PC-9 (cell line): ENCODE results near the gene ZFP3. TPM values are rescaled to one million over a fixed set of nuclear protein-coding genes. Genes with fewer than 3 reads are reported as not detected.
"Not testable (repeated sequence)": the region's sequence is repeated elsewhere in the genome, so short reads cannot be mapped to it uniquely, and the experiment has no call there.

ENCODE experiments used
- BruUV-seq: library from RNA; stranded (reverse); fragments of 400-500 nt; replicated peaks from 2 replicates; lab custom pipeline; 2021; lab: Mats Ljungman, UMichigan
- CTCF ChIA-PET: fragments of 300-600 bp; sonication (Branson Sonifier 250); formaldehyde crosslinking; loops from one replicate; lab custom pipeline; 2022; ENCODE audit warnings: antibody characterized with exemption; lab: Charles Lee
- POLR2A ChIA-PET: fragments of 300-600 bp; sonication (Branson Sonifier 250); formaldehyde crosslinking; loops from one replicate; lab custom pipeline; 2022; ENCODE audit warnings: antibody characterized with exemption; ENCODE audit not compliant: unreplicated experiment; lab: Charles Lee
- DNase-seq, 2 experiments: peaks; one replicate each; pipeline versions ENCODE4 v3.0.0 to v3.0.0-alpha.2; 2015 to 2022; ENCODE audit warnings: mixed read lengths in 1 of 2
- H2AFZ ChIP-seq: fragments of 200-600 bp; sonication (generic); 2 replicates; pipeline ENCODE4 v1.8.1; 2017; ENCODE audit warnings: antibody characterized with exemption
- H3F3A ChIP-seq: fragments of 200-600 bp; sonication (generic); 2 replicates; pipeline ENCODE4 v1.8.1; 2017; ENCODE audit warnings: antibody characterized with exemption, mild to moderate bottlenecking, low read depth; ENCODE audit not compliant: insufficient read depth
- H3K27ac ChIP-seq: fragments of 200-600 bp; sonication (generic); 2 replicates; pipeline ENCODE4 v1.6.1; 2016; ENCODE audit warnings: mixed run types
- H3K27me3 ChIP-seq: fragments of 200-600 bp; sonication (generic); 2 replicates; pipeline ENCODE4 v1.6.1; 2016; ENCODE audit warnings: low read depth, mixed run types; ENCODE audit not compliant: insufficient read depth
- H3K36me3 ChIP-seq: fragments of 200-600 bp; sonication (generic); 2 replicates; pipeline ENCODE4 v1.6.1; 2016; ENCODE audit warnings: low read depth, mixed run types
- H3K4me1 ChIP-seq: fragments of 200-600 bp; sonication (generic); replicated peaks from 2 replicates; pipeline ENCODE4 v1.6.1; 2016; ENCODE audit warnings: mixed run types; ENCODE audit not compliant: insufficient read depth
- H3K4me2 ChIP-seq: fragments of 200-600 bp; sonication (generic); 2 replicates; pipeline ENCODE4 v1.6.1; 2017; ENCODE audit warnings: mixed run types
- H3K4me3 ChIP-seq: fragments of 200-600 bp; sonication (generic); 2 replicates; pipeline ENCODE4 v1.6.1; 2016; ENCODE audit warnings: mixed run types
- H3K79me2 ChIP-seq: fragments of 200-600 bp; sonication (generic); 2 replicates; pipeline ENCODE4 v1.6.1; 2017; ENCODE audit warnings: low read depth, mixed run types
- H3K9me2 ChIP-seq: fragments of 200-600 bp; sonication (generic); 2 replicates; pipeline ENCODE4 v1.8.1; 2017; ENCODE audit warnings: mild to moderate bottlenecking; ENCODE audit not compliant: insufficient read depth
- H3K9me3 ChIP-seq: fragments of 200-600 bp; sonication (generic); 2 replicates; pipeline ENCODE4 v1.8.1; 2016; ENCODE audit warnings: low read depth; ENCODE audit not compliant: insufficient read depth
- H4K20me1 ChIP-seq: fragments of 200-600 bp; sonication (generic); 2 replicates; pipeline ENCODE4 v1.8.1; 2017; ENCODE audit not compliant: insufficient read depth
- CTCF ChIP-seq: fragments of 200-600 bp; sonication (generic); conservative IDR thresholded peaks from 2 replicates; pipeline ENCODE4 v1.6.1; 2017; ENCODE audit warnings: mixed run types, antibody characterized with exemption, mild to moderate bottlenecking, moderate library complexity
- EZH2 ChIP-seq: fragments of 200-600 bp; sonication (generic); IDR thresholded peaks from 2 replicates; pipeline ENCODE4 v1.8.0; 2017; ENCODE audit warnings: antibody characterized with exemption, low read depth
- intact Hi-C: fragments of 100-400 bp; cut with micrococcal nuclease; formaldehyde crosslinking; loops from one replicate; pipeline ENCODE4 v1.10.0; 2022; ENCODE audit not compliant: unreplicated experiment
- total RNA-seq: library from RNA; stranded (reverse); gene quantifications from 2 replicates; pipeline ENCODE4 v1.2.3, GENCODE V29; 2021

ZFP3 gene
- total RNA-seq, 1 experiment from 2014 or later = 4.5 TPM

GRCh38 chr17:5127910-5128309 is 49.6 kb downstream of the ZFP3 start:
- Histone ChIP-seq H3K9me3 (no peaks in the 10 kb centered on the region), H3K27me3 (peaks cover 88% of the 10 kb centered on the region), H3K4me3 (no peak overlapping the region), H4K20me1 (no peaks in the 10 kb centered on the region), H3K9me2 (no peaks in the 10 kb centered on the region), H3K4me1 (no peaks in the 10 kb centered on the region), H3K27ac (no peak overlapping the region), H3K4me2 (no peak overlapping the region), H3K36me3 (no peaks in the 10 kb centered on the region), H3F3A (no peaks in the 10 kb centered on the region), H2AFZ (no peak overlapping the region), H3K79me2 (no peaks in the 10 kb centered on the region)
- TF ChIP-seq CTCF (no peak), EZH2 (no peak)
- POLR2A ChIA-PET = no interaction called here
- CTCF ChIA-PET = no interaction called here
- BruUV-seq = no TSS peak
- no peak for DNase-seq
- intact Hi-C loops = no loop called here

GRCh38 chr17:5128387-5128786 is 50.1 kb downstream of the ZFP3 start:
- peaks cover 92% of the 10 kb centered on the region for H3K27me3 ChIP-seq
- intact Hi-C loops, H4K20me1 ChIP-seq, CTCF ChIA-PET, H3K4me2 ChIP-seq, H3F3A ChIP-seq, H3K36me3 ChIP-seq, BruUV-seq, POLR2A ChIA-PET, H3K9me3 ChIP-seq, H3K4me1 ChIP-seq, H3K79me2 ChIP-seq, DNase-seq, H2AFZ ChIP-seq, H3K9me2 ChIP-seq, H3K4me3 ChIP-seq, H3K27ac ChIP-seq: not testable (repeated sequence)

- Histone ChIP-seq H3K27ac (no peak overlapping the region), H2AFZ (no peak overlapping the region), H3K36me3 (no peaks in the 10 kb centered on the region), H3F3A (no peaks in the 10 kb centered on the region), H3K4me3 (no peak overlapping the region), H4K20me1 (no peaks in the 10 kb centered on the region), H3K4me1 (no peaks in the 10 kb centered on the region), H3K27me3 (peaks cover 95% of the 10 kb centered on the region), H3K79me2 (no peaks in the 10 kb centered on the region), H3K4me2 (no peak overlapping the region), H3K9me2 (no peaks in the 10 kb centered on the region), H3K9me3 (no peaks in the 10 kb centered on the region)
- DNase-seq = no peak
- intact Hi-C loops = no loop called here
- no peak for TF ChIP-seq CTCF
- no peak for TF ChIP-seq EZH2
- POLR2A ChIA-PET = no interaction called here
- CTCF ChIA-PET = no interaction called here
- no TSS peak for BruUV-seq
These were observed 50.8 kb downstream of the ZFP3 start for GRCh38 chr17:5128905-5129535.

- not testable (repeated sequence) for BruUV-seq
These were observed 51.5 kb downstream of the ZFP3 start for GRCh38 chr17:5129770-5130169.

GRCh38 chr17:5130261-5130660 is 52.0 kb downstream of the ZFP3 start:
- H3K4me1 ChIP-seq, H3F3A ChIP-seq, H3K27ac ChIP-seq, H3K79me2 ChIP-seq, CTCF ChIA-PET, intact Hi-C loops, BruUV-seq, H3K36me3 ChIP-seq, POLR2A ChIA-PET, DNase-seq, H2AFZ ChIP-seq, H3K9me2 ChIP-seq, H3K4me2 ChIP-seq, H3K4me3 ChIP-seq, H3K9me3 ChIP-seq, H4K20me1 ChIP-seq: not testable (repeated sequence)
- H3K27me3 ChIP-seq = peaks cover 95% of the 10 kb centered on the region

More at GRCh38 chr17:5129770-5130169, 51.5 kb downstream of the ZFP3 start:
- H3K4me3 ChIP-seq, H3K9me3 ChIP-seq, H3K4me2 ChIP-seq, H3K27ac ChIP-seq, CTCF ChIA-PET, H2AFZ ChIP-seq, DNase-seq, POLR2A ChIA-PET, intact Hi-C loops, H3F3A ChIP-seq, H3K79me2 ChIP-seq, H4K20me1 ChIP-seq, H3K36me3 ChIP-seq, H3K9me2 ChIP-seq, H3K4me1 ChIP-seq: not testable (repeated sequence)
- H3K27me3 ChIP-seq = peaks cover 95% of the 10 kb centered on the region

GRCh38 chr17:5130687-5131086 is 52.4 kb downstream of the ZFP3 start:
- H3F3A ChIP-seq, H3K27ac ChIP-seq, H3K79me2 ChIP-seq, H3K4me2 ChIP-seq, POLR2A ChIA-PET, DNase-seq, BruUV-seq, H2AFZ ChIP-seq, H3K4me3 ChIP-seq, H3K9me2 ChIP-seq, intact Hi-C loops, H3K9me3 ChIP-seq, CTCF ChIA-PET, H3K36me3 ChIP-seq, H4K20me1 ChIP-seq, H3K4me1 ChIP-seq: not testable (repeated sequence)
- peaks cover 96% of the 10 kb centered on the region for H3K27me3 ChIP-seq
